ENCODE results near the gene OGFR. TPM values are rescaled to one million over a fixed set of nuclear protein-coding genes. Genes with fewer than 3 reads are reported as not detected.

Gene OGFR
- total RNA-seq, 2 donors from 2014 or later: 50.6 to 57.4 TPM

DNA sequence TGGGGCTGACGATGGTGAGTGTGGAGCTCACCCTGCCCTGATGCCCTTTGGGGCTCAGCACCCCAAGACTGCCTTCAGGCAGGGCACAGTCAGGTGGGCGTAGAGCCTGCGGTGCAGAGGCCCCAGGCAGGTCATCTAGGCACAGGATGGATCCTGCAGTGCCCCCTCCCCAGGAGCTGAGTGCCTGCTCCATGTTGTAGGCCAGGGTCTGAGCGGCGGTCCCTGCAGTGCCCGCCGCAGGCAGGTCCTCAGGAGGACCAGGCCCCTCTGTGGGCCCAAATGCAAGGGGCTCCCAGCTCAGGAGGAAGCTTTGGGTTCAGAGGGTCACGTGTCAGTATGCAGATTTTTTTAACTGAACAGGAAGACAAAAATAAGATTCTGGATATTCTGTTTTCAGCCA lies 5.6 kb upstream of the OGFR start:
- no peak for ATAC-seq (ENCODE audit: insufficient number of reproducible peaks, low FRiP score, low read depth)
- Histone ChIP-seq H3K27ac (no peak overlapping the region), H3K27me3 (replicated peaks; ENCODE audit: insufficient read depth) (no peaks in the 10 kb centered on the region), H3K4me3 (no peak overlapping the region), H3K4me1 (ENCODE audit: control insufficient read depth in 1 of 2, low read depth in 2 of 2) (peaks cover 4 to 21% of the 10 kb centered on the region in 2 donors), H3K9me3 (no peaks in the 10 kb centered on the region), H3K36me3 (peaks cover 9% of the 10 kb centered on the region)
- DNase-seq (ENCODE audit: low spot score): no peak
- TF ChIP-seq, protein P1, sequence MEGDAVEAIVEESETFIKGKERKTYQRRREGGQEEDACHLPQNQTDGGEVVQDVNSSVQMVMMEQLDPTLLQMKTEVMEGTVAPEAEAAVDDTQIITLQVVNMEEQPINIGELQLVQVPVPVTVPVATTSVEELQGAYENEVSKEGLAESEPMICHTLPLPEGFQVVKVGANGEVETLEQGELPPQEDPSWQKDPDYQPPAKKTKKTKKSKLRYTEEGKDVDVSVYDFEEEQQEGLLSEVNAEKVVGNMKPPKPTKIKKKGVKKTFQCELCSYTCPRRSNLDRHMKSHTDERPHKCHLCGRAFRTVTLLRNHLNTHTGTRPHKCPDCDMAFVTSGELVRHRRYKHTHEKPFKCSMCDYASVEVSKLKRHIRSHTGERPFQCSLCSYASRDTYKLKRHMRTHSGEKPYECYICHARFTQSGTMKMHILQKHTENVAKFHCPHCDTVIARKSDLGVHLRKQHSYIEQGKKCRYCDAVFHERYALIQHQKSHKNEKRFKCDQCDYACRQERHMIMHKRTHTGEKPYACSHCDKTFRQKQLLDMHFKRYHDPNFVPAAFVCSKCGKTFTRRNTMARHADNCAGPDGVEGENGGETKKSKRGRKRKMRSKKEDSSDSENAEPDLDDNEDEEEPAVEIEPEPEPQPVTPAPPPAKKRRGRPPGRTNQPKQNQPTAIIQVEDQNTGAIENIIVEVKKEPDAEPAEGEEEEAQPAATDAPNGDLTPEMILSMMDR (IDR thresholded peaks at IDR 0.05): no peak

DNA sequence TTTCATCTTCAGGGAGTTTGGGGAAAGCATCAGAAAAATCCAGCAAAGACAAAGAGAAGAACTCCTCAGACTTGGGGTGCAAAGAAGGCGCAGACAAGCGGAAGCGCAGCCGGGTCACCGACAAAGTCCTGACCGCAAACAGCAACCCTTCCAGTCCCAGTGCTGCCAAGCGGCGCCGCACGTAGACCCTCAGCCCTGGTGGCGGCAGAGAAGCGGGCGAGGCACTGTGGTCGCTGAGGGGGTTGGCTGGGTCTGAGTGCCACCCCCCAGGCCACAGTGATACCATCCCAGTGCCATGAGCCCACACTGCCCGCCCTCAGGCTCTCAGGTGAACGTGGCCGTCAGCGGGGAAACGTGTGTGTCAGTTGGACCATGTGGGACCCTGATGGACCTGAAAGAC lies 5.2 kb upstream of the OGFR start:
- TF ChIP-seq, protein P1 (IDR thresholded peaks at IDR 0.05): no peak
- no peaks in the 10 kb centered on the region for H3K9me3 ChIP-seq
- peaks cover 7 to 24% of the 10 kb centered on the region in 2 donors for H3K4me1 ChIP-seq (ENCODE audit: control insufficient read depth in 1 of 2, low read depth in 2 of 2)
- no peak overlapping the region for H3K27ac ChIP-seq
- no peak for DNase-seq (ENCODE audit: low spot score)
- peaks cover 9% of the 10 kb centered on the region for H3K36me3 ChIP-seq
- no peak overlapping the region for H3K4me3 ChIP-seq
- H3K27me3 ChIP-seq (replicated peaks; ENCODE audit: insufficient read depth): no peaks in the 10 kb centered on the region
- no peak for ATAC-seq (ENCODE audit: insufficient number of reproducible peaks, low FRiP score, low read depth)

DNA sequence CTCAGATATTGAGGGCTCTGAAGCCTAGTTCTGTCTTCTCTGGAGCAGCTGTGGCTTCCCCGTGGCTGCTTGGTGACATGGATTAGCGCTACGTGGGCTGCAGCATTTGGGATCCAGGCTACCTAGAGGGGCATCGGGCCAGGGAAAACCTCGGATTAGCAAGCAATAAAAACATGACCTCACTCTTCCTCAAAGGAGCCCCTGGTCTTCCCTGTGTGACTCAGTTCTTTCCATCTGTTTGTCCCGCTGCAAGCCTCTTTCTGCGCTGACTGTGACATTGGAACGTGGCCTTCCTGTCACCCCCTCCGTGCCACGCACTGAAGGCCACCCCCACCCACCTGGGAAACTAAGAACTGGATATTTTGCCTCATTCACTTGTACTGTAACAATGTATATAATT lies 4.8 kb upstream of the OGFR start:
- no peak for DNase-seq (ENCODE audit: low spot score)
- no peak for ATAC-seq (ENCODE audit: insufficient number of reproducible peaks, low FRiP score, low read depth)
- H3K36me3 ChIP-seq: peaks cover 9% of the 10 kb centered on the region
- H3K4me3 ChIP-seq: no peak overlapping the region
- TF ChIP-seq, protein P1 (IDR thresholded peaks at IDR 0.05): no peak
- no peaks in the 10 kb centered on the region for H3K9me3 ChIP-seq
- no peaks in the 10 kb centered on the region for H3K27me3 ChIP-seq (replicated peaks; ENCODE audit: insufficient read depth)
- H3K27ac ChIP-seq: no peak overlapping the region
- peaks cover 7 to 20% of the 10 kb centered on the region in 2 donors for H3K4me1 ChIP-seq (ENCODE audit: control insufficient read depth in 1 of 2, low read depth in 2 of 2)

DNA sequence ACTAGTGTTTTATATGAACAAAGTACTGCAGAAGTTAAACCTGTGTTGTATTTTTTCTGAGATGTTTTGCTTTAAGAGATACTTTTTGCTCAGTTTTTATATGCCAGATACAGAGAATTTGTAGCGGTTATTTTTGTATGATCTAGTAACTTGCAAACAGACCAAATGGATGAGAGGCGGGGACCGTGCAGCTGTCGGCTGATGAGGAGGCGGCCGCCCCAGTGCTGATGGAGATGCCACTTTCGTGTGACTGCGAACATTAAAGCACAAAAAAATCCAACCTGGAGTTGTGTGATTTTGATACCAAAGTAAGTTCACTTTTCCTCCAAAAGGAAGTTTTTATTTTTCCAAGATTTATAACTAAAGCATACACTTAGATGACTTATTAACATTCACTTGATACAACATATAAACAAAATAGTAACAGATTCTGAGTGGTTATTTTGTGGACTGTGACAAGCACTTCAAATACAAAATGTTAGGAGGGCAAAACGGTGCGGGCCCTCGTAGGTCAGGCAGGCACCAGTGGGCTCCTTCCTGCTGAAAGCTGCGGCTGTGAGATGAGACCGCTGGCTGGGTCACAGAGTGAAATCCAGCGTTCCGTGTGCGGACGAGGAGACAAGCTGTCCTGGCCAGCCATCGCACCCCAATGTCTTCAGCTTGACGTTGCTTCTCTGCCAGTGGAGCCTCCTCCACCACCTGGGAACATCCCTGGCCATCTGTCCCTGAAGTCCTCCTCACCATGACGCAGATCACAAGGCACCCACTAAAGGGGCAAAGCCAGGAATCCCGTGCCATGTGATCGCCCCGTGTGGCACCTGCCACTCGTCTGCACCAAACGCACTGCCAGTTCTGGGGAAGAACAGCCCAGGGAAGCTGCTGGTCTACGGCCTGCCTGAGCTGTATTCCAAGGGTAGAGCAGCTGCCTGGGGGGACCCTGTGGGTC lies 4.0 kb upstream of the OGFR start:
- Histone ChIP-seq H3K4me1 (ENCODE audit: control insufficient read depth in 1 of 2, low read depth in 2 of 2) (peaks cover 7 to 20% of the 10 kb centered on the region in 2 donors), H3K9me3 (no peaks in the 10 kb centered on the region), H3K36me3 (peaks cover 9% of the 10 kb centered on the region), H3K27me3 (replicated peaks; ENCODE audit: insufficient read depth) (no peaks in the 10 kb centered on the region), H3K4me3 (no peak overlapping the region), H3K27ac (no peak overlapping the region)
- ATAC-seq (ENCODE audit: insufficient number of reproducible peaks, low FRiP score, low read depth): no peak
- DNase-seq (ENCODE audit: low spot score): no peak
- TF ChIP-seq, protein P1 (IDR thresholded peaks at IDR 0.05): no peak

DNA sequence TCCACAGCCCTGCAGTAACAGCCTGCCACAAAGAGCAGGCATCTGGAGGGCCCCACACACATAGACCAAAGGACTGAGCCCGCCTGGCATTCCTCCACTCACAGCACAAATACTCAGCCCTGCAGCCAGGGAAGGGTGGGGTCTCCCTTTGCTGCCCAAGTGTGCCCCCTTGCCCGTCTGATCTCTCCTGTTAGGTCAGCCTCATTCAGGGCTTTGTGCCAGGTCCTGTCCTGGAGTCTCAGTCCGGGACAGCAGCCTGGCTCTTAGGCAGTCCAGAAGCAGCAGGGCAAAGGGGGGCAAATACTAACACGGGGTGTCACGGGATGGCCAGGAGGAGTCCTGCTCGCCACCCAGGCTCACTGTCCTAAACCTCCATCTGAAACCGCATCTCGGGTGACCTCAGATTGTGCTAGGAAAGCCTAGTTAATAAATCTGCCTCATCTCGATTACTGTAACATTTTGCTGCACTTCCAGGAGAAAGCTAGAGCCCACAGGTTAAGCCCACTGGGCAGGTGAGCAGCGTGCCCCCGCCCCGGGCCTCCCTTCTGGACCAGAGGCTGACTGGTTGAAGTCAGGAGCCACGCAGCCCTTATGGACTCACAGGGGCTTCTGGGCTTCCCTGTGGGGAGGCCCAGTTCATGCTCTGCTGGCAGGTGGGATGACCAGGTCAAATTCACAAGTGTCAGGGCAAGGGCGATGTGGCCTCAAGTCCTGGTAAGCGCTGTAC lies 3.2 kb upstream of the OGFR start:
- Histone ChIP-seq H3K36me3 (peaks cover 9% of the 10 kb centered on the region), H3K27ac (no peak overlapping the region), H3K27me3 (replicated peaks; ENCODE audit: insufficient read depth) (no peaks in the 10 kb centered on the region), H3K4me1 (ENCODE audit: control insufficient read depth in 1 of 2, low read depth in 2 of 2) (peaks cover 14 to 29% of the 10 kb centered on the region in 2 donors), H3K4me3 (no peak overlapping the region), H3K9me3 (no peaks in the 10 kb centered on the region)
- no peak for ATAC-seq (ENCODE audit: insufficient number of reproducible peaks, low FRiP score, low read depth)
- TF ChIP-seq, protein P1 (IDR thresholded peaks at IDR 0.05): no peak
- no peak for DNase-seq (ENCODE audit: low spot score)
